ENCODE measurements around the gene CAMK2D.

GRCh38 chr4:113677325-113677724, 84.2 kb downstream of the CAMK2D start:
- TF ChIP-seq POLR2A (IDR thresholded peaks at IDR 0.05) (no peak), CTCF (IDR thresholded peaks at IDR 0.05) (no peak)

All from thyroid gland (tissue), 4 donors.